ENCODE measurements around the gene DOCK2. TPM values are rescaled to one million over a fixed set of nuclear protein-coding genes. Genes with fewer than 3 reads are reported as not detected.

Gene DOCK2
- total RNA-seq, 1 experiment from 2014 or later: 1.4 TPM

DNA sequence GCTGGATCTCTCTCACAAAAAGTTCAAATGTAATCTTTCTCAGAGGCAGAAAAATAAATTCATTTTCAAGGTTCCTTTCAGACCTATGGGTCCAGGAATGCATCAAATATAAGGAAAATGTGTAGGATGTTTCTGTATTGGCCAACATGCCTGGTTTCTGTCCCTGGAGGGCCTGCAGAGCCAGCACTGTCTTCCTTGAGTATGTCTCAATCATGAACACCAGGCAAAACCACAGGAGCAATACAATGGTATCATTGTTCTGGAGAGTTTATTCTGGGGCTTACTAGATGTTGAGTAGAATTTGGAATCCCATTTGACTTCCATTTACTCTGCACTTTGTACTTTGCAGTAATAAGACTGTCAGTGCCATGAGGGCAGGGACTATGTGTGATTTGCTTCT lies 319.7 kb downstream of the DOCK2 start:
- TF ChIP-seq SIN3A (IDR thresholded peaks at IDR 0.05; ENCODE audit: borderline replicate concordance, insufficient read depth, low read depth, low read length): no peak
- TF ChIP-seq POLR2AphosphoS5 (IDR thresholded peaks at IDR 0.05; ENCODE audit: low read depth, low read length): no peak
- no peak for TF ChIP-seq REST (IDR thresholded peaks at IDR 0.05; ENCODE audit: insufficient read depth in 1 of 2, low read depth in 2 of 2, low read length in 1 of 2)
- TF ChIP-seq TCF7L2 (IDR thresholded peaks at IDR 0.05; ENCODE audit: low read depth, low read length): no peak
- TF ChIP-seq CTCF (IDR thresholded peaks at IDR 0.05): no peak
- no TSS peak for BruUV-seq (replicated peaks)
- DNase-seq (ENCODE audit: low read depth, low spot score) (no peak), ATAC-seq (no peak)
- Histone ChIP-seq H3K4me3 (ENCODE audit: low read depth in 2 of 2, low read length in 2 of 2) (no peak overlapping the region), H3K27ac (ENCODE audit: low read length) (no peak overlapping the region), H3K4me1 (ENCODE audit: control insufficient read depth, insufficient read depth, low read length) (no peaks in the 10 kb centered on the region), H3K36me3 (ENCODE audit: control insufficient read depth, insufficient read depth, low read length) (no peaks in the 10 kb centered on the region), H3K27me3 (ENCODE audit: control insufficient read depth, insufficient read depth, low read length) (no peaks in the 10 kb centered on the region; the same call in 1 of the 2 replicates), H3K9me3 (ENCODE audit: control insufficient read depth, insufficient read depth, low read depth, low read length) (no peaks in the 10 kb centered on the region)
- POLR2A ChIA-PET: interaction anchor here (0.7 kb wide), 1 partner anchor 65 kb away, joined by 3 read pairs; no protein-coding TSS in a partner anchor
- CTCF ChIA-PET: no interaction called here
- in situ Hi-C loops (cut with HindIII; ENCODE audit: low pct_unique_long_range_greater_than_20kb, low sequenced_read_pairs): no loop called here
- intact Hi-C loops (cut with micrococcal nuclease; ENCODE audit: unreplicated experiment): no loop called here

DNA sequence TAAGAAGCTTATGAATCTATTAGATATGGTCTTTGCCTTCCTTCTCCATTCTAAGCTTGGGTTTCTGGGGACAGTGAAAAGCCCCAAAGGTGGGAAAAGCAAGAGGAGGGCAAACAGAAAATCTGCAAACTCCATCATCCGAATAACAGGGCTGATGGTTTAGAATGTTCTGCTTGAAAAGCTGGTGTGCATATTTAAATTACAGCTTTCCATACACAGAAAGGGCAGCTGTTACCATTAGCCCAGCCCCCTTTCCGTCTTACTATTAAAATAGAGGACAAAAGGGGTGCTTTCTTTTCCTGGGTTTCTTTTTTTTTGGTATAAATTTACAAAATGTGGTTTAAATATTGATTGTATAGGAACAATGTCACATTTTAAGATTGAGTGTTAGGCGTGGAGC lies 321.2 kb downstream of the DOCK2 start:
- no peak for DNase-seq (ENCODE audit: low read depth, low spot score)
- no peaks in the 10 kb centered on the region for H3K4me1 ChIP-seq (ENCODE audit: control insufficient read depth, insufficient read depth, low read length)
- intact Hi-C loops (cut with micrococcal nuclease; ENCODE audit: unreplicated experiment): no loop called here
- no peak overlapping the region for H3K27ac ChIP-seq (ENCODE audit: low read length)
- ATAC-seq: no peak
- H3K27me3 ChIP-seq (ENCODE audit: control insufficient read depth, insufficient read depth, low read length): no peaks in the 10 kb centered on the region; the same call in 1 of the 2 replicates
- BruUV-seq (replicated peaks): no TSS peak
- H3K4me3 ChIP-seq (ENCODE audit: low read depth in 2 of 2, low read length in 2 of 2): no peak overlapping the region
- in situ Hi-C loops (cut with HindIII; ENCODE audit: low pct_unique_long_range_greater_than_20kb, low sequenced_read_pairs): no loop called here
- no peak for TF ChIP-seq SIN3A (IDR thresholded peaks at IDR 0.05; ENCODE audit: borderline replicate concordance, insufficient read depth, low read depth, low read length)
- TF ChIP-seq TCF7L2 (IDR thresholded peaks at IDR 0.05; ENCODE audit: low read depth, low read length): no peak
- TF ChIP-seq CTCF (IDR thresholded peaks at IDR 0.05): no peak
- TF ChIP-seq POLR2AphosphoS5 (IDR thresholded peaks at IDR 0.05; ENCODE audit: low read depth, low read length): no peak
- TF ChIP-seq REST (IDR thresholded peaks at IDR 0.05; ENCODE audit: insufficient read depth in 1 of 2, low read depth in 2 of 2, low read length in 1 of 2): no peak
- ChIA-PET POLR2A (no interaction called here), CTCF (no interaction called here)
- H3K9me3 ChIP-seq (ENCODE audit: control insufficient read depth, insufficient read depth, low read depth, low read length): no peaks in the 10 kb centered on the region
- no peaks in the 10 kb centered on the region for H3K36me3 ChIP-seq (ENCODE audit: control insufficient read depth, insufficient read depth, low read length)
